GM23338 (cell line): Measurements from ENCODE around the gene ASPHD2. TPM values are rescaled to one million over a fixed set of nuclear protein-coding genes. Genes with fewer than 3 reads are reported as not detected.
A peak's percentile ranks its signal among the peaks of the same experiment; 100 is the strongest.

ENCODE experiments used
- ATAC-seq: fragments of 200-7000 bp; cut with Tn5 transposase; 3 replicates; pipeline ENCODE4 v1.9.1; 2020
- DNase-seq: peaks from one replicate; pipeline ENCODE4 v3.0.0-alpha.2; 2015; ENCODE audit warnings: low spot score
- H2AFZ ChIP-seq: fragments of 200-600 bp; sonication (generic); 2 replicates; pipeline ENCODE4 v1.8.0; 2016; ENCODE audit warnings: antibody characterized with exemption, mild to moderate bottlenecking, moderate library complexity
- H3F3A ChIP-seq: fragments of 200-600 bp; sonication (generic); replicated peaks from 2 replicates; pipeline ENCODE4 v1.8.0; 2017; ENCODE audit warnings: antibody characterized with exemption, mixed run types, low read depth
- H3K27ac ChIP-seq: fragments of 200-600 bp; sonication (generic); 2 replicates; pipeline ENCODE4 v1.6.1; 2016; ENCODE audit warnings: low read depth
- H3K27me3 ChIP-seq: fragments of 200-600 bp; sonication (generic); 2 replicates; pipeline ENCODE4 v1.8.0; 2016; ENCODE audit warnings: mild to moderate bottlenecking, mixed run types, moderate library complexity; ENCODE audit not compliant: insufficient read depth
- H3K36me3 ChIP-seq: fragments of 200-600 bp; sonication (generic); 2 replicates; pipeline ENCODE4 v1.8.0; 2016; ENCODE audit warnings: mild to moderate bottlenecking; ENCODE audit not compliant: insufficient read depth
- H3K4me1 ChIP-seq: fragments of 200-600 bp; sonication (generic); 2 replicates; pipeline ENCODE4 v1.8.0; 2016; ENCODE audit warnings: mild to moderate bottlenecking, moderate library complexity; ENCODE audit not compliant: insufficient read depth
- H3K4me2 ChIP-seq: fragments of 200-600 bp; sonication (generic); 2 replicates; pipeline ENCODE4 v1.7.1; 2017; ENCODE audit warnings: mixed run types
- H3K4me3 ChIP-seq: fragments of 200-600 bp; sonication (generic); 2 replicates; pipeline ENCODE4 v1.6.1; 2016; ENCODE audit warnings: mixed run types
- H3K79me2 ChIP-seq: fragments of 200-600 bp; sonication (generic); replicated peaks from 2 replicates; pipeline ENCODE4 v1.8.0; 2017; ENCODE audit warnings: mild to moderate bottlenecking; ENCODE audit not compliant: insufficient read depth
- H3K9me2 ChIP-seq: fragments of 200-600 bp; sonication (generic); 2 replicates; pipeline ENCODE4 v1.8.0; 2017; ENCODE audit not compliant: insufficient read depth
- H4K20me1 ChIP-seq: fragments of 200-600 bp; sonication (generic); replicated peaks from 2 replicates; pipeline ENCODE4 v1.8.0; 2017; ENCODE audit warnings: mild to moderate bottlenecking; ENCODE audit not compliant: insufficient read depth
- H3K27ac Mint-ChIP-seq: 2 replicates; pipeline ENCODE4 v1.8.0; 2020; ENCODE audit warnings: inconsistent platforms, mild to moderate bottlenecking, moderate library complexity, mixed read lengths
- H3K27me3 Mint-ChIP-seq: 3 replicates; pipeline ENCODE4 v1.8.0; 2022; ENCODE audit warnings: low read depth, mild to moderate bottlenecking, moderate library complexity, mixed read lengths, inconsistent platforms; ENCODE audit not compliant: insufficient read depth, poor library complexity
- H3K36me3 Mint-ChIP-seq: 3 replicates; pipeline ENCODE4 v1.8.0; 2021; ENCODE audit warnings: low read depth, mild to moderate bottlenecking, inconsistent platforms, moderate library complexity, mixed read lengths
- H3K4me1 Mint-ChIP-seq: 3 replicates; pipeline ENCODE4 v1.8.0; 2020; ENCODE audit warnings: mild to moderate bottlenecking, inconsistent platforms, mixed read lengths
- H3K4me3 Mint-ChIP-seq: 3 replicates; pipeline ENCODE4 v1.8.0; 2021; ENCODE audit warnings: moderate library complexity, mild to moderate bottlenecking, inconsistent platforms, mixed read lengths
- H3K9me3 Mint-ChIP-seq: 3 replicates; pipeline ENCODE4 v1.8.0; 2020; ENCODE audit warnings: moderate library complexity, mild to moderate bottlenecking, inconsistent platforms, mixed read lengths
- CTCF ChIP-seq, 2 experiments: fragments of 200-600 bp in 1 of 2; sonication (generic) in 1 of 2; conservative IDR thresholded peaks; 2 replicates each; pipeline versions ENCODE4 v1.5.1 to v1.6.1; 2016 to 2017; ENCODE audit warnings: antibody characterized with exemption in 2 of 2, low read depth in 2 of 2, mild to moderate bottlenecking in 2 of 2, moderate library complexity in 1 of 2
- ETS1 ChIP-seq: IDR thresholded peaks from 2 replicates; pipeline ENCODE4 v1.6.1; 2016; ENCODE audit warnings: antibody characterized with exemption
- EZH2 ChIP-seq: fragments of 200-600 bp; sonication (generic); IDR thresholded peaks from one replicate; pipeline ENCODE4 v1.8.0; 2017; ENCODE audit warnings: antibody characterized with exemption, mild to moderate bottlenecking, low read depth; ENCODE audit not compliant: unreplicated experiment
- POLR2AphosphoS5 ChIP-seq: IDR thresholded peaks from 2 replicates; pipeline ENCODE4 v1.6.1; 2016; ENCODE audit warnings: antibody characterized with exemption, low read depth
- STAT1 ChIP-seq: IDR thresholded peaks from one replicate; pipeline ENCODE4 v1.6.1; 2016; ENCODE audit warnings: antibody characterized with exemption; ENCODE audit not compliant: unreplicated experiment
- ZNF462 ChIP-seq: fragments of 250-450 bp; sonication (Bioruptor Pico); IDR thresholded peaks from 2 replicates; pipeline ENCODE4 v1.5.0; 2020; ENCODE audit warnings: mild to moderate bottlenecking, moderate library complexity
- polyA plus RNA-seq: library from polyadenylated mRNA; unstranded; fragments of >200 nt; fragmentation: Nextera tagmentation; extraction: Ambion mirVana; gene quantifications from 2 replicates; pipeline ENCODE4 v1.2.1, GENCODE V29; 2016
- total RNA-seq: library from RNA; depleted of rRNA; stranded (reverse); fragments of >200 nt; shearing (Covaris generic); gene quantifications from 2 replicates; pipeline ENCODE4 v1.2.3, GENCODE V29; 2014

The ASPHD2 gene
- total and polyA plus RNA-seq, 2 experiments from 2014 or later = 6.0 to 9.3 TPM

GRCh38 chr22:26426924-26427323 lies 2.1 kb upstream of the ASPHD2 start:
- Mint-ChIP-seq H3K27ac (no peak overlapping the region), H3K27me3 (peaks cover 23% of the 10 kb centered on the region), H3K4me1 (peaks cover 14% of the 10 kb centered on the region), H3K4me3 (peak overlapping the region; percentile 32; the same call in 2 of the 3 replicates), H3K36me3 (peaks cover 4% of the 10 kb centered on the region; the same call in 1 of the 3 replicates), H3K9me3 (peaks cover 3% of the 10 kb centered on the region; the same call in 2 of the 3 replicates)
- Histone ChIP-seq H3K27ac (no peak overlapping the region), H3K36me3 (no peaks in the 10 kb centered on the region), H2AFZ (no peak overlapping the region), H3K4me2 (no peak overlapping the region), H3K4me3 (no peak overlapping the region), H3K79me2 (no peaks in the 10 kb centered on the region; the same call in 1 of the 2 replicates), H3K27me3 (peaks cover 24% of the 10 kb centered on the region), H3K9me2 (peaks cover 3% of the 10 kb centered on the region; the same call in 1 of the 2 replicates), H3K4me1 (peaks cover 12% of the 10 kb centered on the region; the same call in 1 of the 2 replicates), H4K20me1 (no peaks in the 10 kb centered on the region; the same call in 1 of the 2 replicates), H3F3A (peaks cover 8% of the 10 kb centered on the region)
- DNase-seq (no peak), ATAC-seq (no peak)
- TF ChIP-seq CTCF (conservative IDR thresholded peaks at IDR 0.05; ENCODE audit: low read depth in 2 of 2) = no peak

GRCh38 chr22:26429458-26430286 lies 612 bp downstream of the ASPHD2 start:
- Histone ChIP-seq H3K4me3 (peak overlapping the region; percentile 87), H3K4me1 (peaks cover 12% of the 10 kb centered on the region; the same call in 1 of the 2 replicates), H3K27ac (no peak overlapping the region), H3F3A (peaks cover 8% of the 10 kb centered on the region), H2AFZ (peak overlapping the region; percentile 89), H3K4me2 (peak overlapping the region; percentile 95), H3K27me3 (peaks cover 24% of the 10 kb centered on the region), H3K79me2 (no peaks in the 10 kb centered on the region; the same call in 1 of the 2 replicates), H3K9me2 (0 out of 2 replicates have a peak, but pooled peaks cover 3% of the 10 kb centered on the region), H3K36me3 (no peaks in the 10 kb centered on the region), H4K20me1 (no peaks in the 10 kb centered on the region; the same call in none of the 2 replicates)
- H3K4me1 Mint-ChIP-seq = peaks cover 17% of the 10 kb centered on the region
- peak overlapping the region; percentile 85 for H3K4me3 Mint-ChIP-seq
- ATAC-seq (peak; percentile 42), DNase-seq (peak; percentile 43)
- H3K36me3 Mint-ChIP-seq = peaks cover 12% of the 10 kb centered on the region; the same call in 2 of the 3 replicates
- peaks cover 3% of the 10 kb centered on the region; the same call in 2 of the 3 replicates for H3K9me3 Mint-ChIP-seq
- peaks cover 22% of the 10 kb centered on the region for H3K27me3 Mint-ChIP-seq
- no peak overlapping the region for H3K27ac Mint-ChIP-seq
- TF ChIP-seq POLR2AphosphoS5 (no peak), ETS1 (no peak), EZH2 (no peak), STAT1 (no peak), ZNF462 (CRISPR knock-in tag) (no peak)
